BJ (cell line): ENCODE measurements around the gene GRAMD1B. TPM values are rescaled to one million over a fixed set of nuclear protein-coding genes. Genes with fewer than 3 reads are reported as not detected.

Experiments
- CTCF ChIA-PET: fragments of 350-600 bp; formaldehyde crosslinking; extraction: SDS; loops from one replicate; lab custom pipeline; 2021; ENCODE audit warnings: antibody characterized with exemption, inconsistent platforms; lab: Yijun Ruan, JAX
- POLR2A ChIA-PET: fragments of 300-600 bp; sonication (Branson Sonifier 250); formaldehyde crosslinking; extraction: SDS; loops from one replicate; lab custom pipeline; 2021; ENCODE audit warnings: antibody characterized with exemption; lab: Charles Lee
- DNase-seq: peaks from one replicate; pipeline ENCODE4 v3.0.0-alpha.2; 2011; ENCODE audit warnings: low read depth
- H3K27me3 ChIP-seq: 2 replicates; pipeline ENCODE4 v1.6.0; 2011; ENCODE audit warnings: low read length; ENCODE audit not compliant: control insufficient read depth, insufficient read depth
- H3K36me3 ChIP-seq: 2 replicates; pipeline ENCODE4 v1.5.1; 2011; ENCODE audit warnings: low read length; ENCODE audit not compliant: control insufficient read depth, insufficient read depth
- H3K4me3 ChIP-seq: 2 replicates; pipeline ENCODE4 v1.5.1; 2011; ENCODE audit warnings: low read depth, mild to moderate bottlenecking, control low read depth, low read length
- CTCF ChIP-seq: IDR thresholded peaks from 2 replicates; pipeline ENCODE4 v1.5.1; 2011; ENCODE audit warnings: low read depth, mild to moderate bottlenecking, control low read depth, inconsistent platforms, low read length, moderate library complexity; ENCODE audit not compliant: insufficient read depth
- polyA plus RNA-seq: library from polyadenylated mRNA; depleted of rRNA; stranded (reverse); fragments of >200 nt; gene quantifications from 2 replicates; pipeline ENCODE4 v1.2.3, GENCODE V29; 2011

GRAMD1B gene
- polyA plus RNA-seq, 1 experiment: 11.7 TPM

GRCh38 chr11:123564221-123564620, 134.2 kb downstream of the GRAMD1B start:
- DNase-seq: no peak
- no peak for TF ChIP-seq CTCF
- ChIA-PET CTCF (no interaction called here), POLR2A (no interaction called here)
- Histone ChIP-seq H3K36me3 (no peaks in the 10 kb centered on the region), H3K4me3 (no peak overlapping the region), H3K27me3 (no peaks in the 10 kb centered on the region)

- Histone ChIP-seq H3K36me3 (no peaks in the 10 kb centered on the region), H3K27me3 (no peaks in the 10 kb centered on the region), H3K4me3 (no peak overlapping the region)
- TF ChIP-seq CTCF: no peak
- ChIA-PET CTCF (interaction anchor here (1.2 to 3.9 kb wide), 2 partner anchors 10 to 145 kb away, joined by 4 to 27 read pairs; no protein-coding TSS in a partner anchor), POLR2A (no interaction called here)
- no peak for DNase-seq
Measured at GRCh38 chr11:123566852-123567251, 136.8 kb downstream of the GRAMD1B start.

- no peak for DNase-seq
- Histone ChIP-seq H3K36me3 (no peaks in the 10 kb centered on the region), H3K27me3 (no peaks in the 10 kb centered on the region), H3K4me3 (no peak overlapping the region)
- ChIA-PET CTCF (interaction anchor here (1.8 to 3.9 kb wide), 3 partner anchors 9 to 56 kb away, joined by 4 to 27 read pairs (median 22); no protein-coding TSS in a partner anchor), POLR2A (no interaction called here)
- TF ChIP-seq CTCF: no peak
Measured at GRCh38 chr11:123567466-123567865, 137.4 kb downstream of the GRAMD1B start.

- Histone ChIP-seq H3K27me3 (no peaks in the 10 kb centered on the region), H3K4me3 (no peak overlapping the region), H3K36me3 (no peaks in the 10 kb centered on the region)
- ChIA-PET POLR2A (no interaction called here), CTCF (interaction anchor here (0.6 to 3.9 kb wide), 5 partner anchors 8 to 161 kb away, joined by 3 to 27 read pairs (median 4); no protein-coding TSS in a partner anchor)
- no peak for DNase-seq
- TF ChIP-seq CTCF: no peak
Measured at GRCh38 chr11:123568367-123568870, 138.3 kb downstream of the GRAMD1B start.

- H3K36me3 ChIP-seq: no peaks in the 10 kb centered on the region
- no peak overlapping the region for H3K4me3 ChIP-seq
- H3K27me3 ChIP-seq: no peaks in the 10 kb centered on the region
- ChIA-PET POLR2A (no interaction called here), CTCF (interaction anchor here (1.8 to 3.1 kb wide), 2 partner anchors 11 to 58 kb away, joined by 4 to 22 read pairs; no protein-coding TSS in a partner anchor)
- no peak for DNase-seq
- TF ChIP-seq CTCF: no peak
Measured at GRCh38 chr11:123569393-123569792, 139.3 kb downstream of the GRAMD1B start.
